Measurements from ENCODE around the gene NDUFB2.

GRCh38 chr7:140667476-140667875 is 29.0 kb upstream of the NDUFB2 start:
- TF ChIP-seq EZH2 (IDR thresholded peaks at IDR 0.05; ENCODE audit: low read length, unreplicated experiment) (no peak), CTCF (conservative IDR thresholded peaks at IDR 0.05; ENCODE audit: low read depth, low read length) (no peak), EZH2phosphoT487 (IDR thresholded peaks at IDR 0.05; ENCODE audit: borderline replicate concordance, low read length) (no peak)
